Measurements from ENCODE around the gene MYH7B.

MYH7B gene

GRCh38 chr20:34993941-34994508 is 38.4 kb downstream of the MYH7B start:
- H3K4me1 ChIP-seq (ENCODE audit: insufficient read depth, insufficient read length): peaks cover 17% of the 10 kb centered on the region
- no peak overlapping the region for H3K9ac ChIP-seq (ENCODE audit: insufficient read length, low read depth)
- no peak for DNase-seq (ENCODE audit: low read depth, low spot score)
- H3K9me3 ChIP-seq (ENCODE audit: insufficient read depth, low read length): no peaks in the 10 kb centered on the region
- TF ChIP-seq SUZ12 (IDR thresholded peaks at IDR 0.05; ENCODE audit: extremely low read depth, insufficient read depth, insufficient read length) (no peak), YY1 (IDR thresholded peaks at IDR 0.05; ENCODE audit: insufficient read depth, insufficient read length) (no peak), ZNF274 (IDR thresholded peaks at IDR 0.05; ENCODE audit: low read depth, low read length) (no peak)
- no peaks in the 10 kb centered on the region for H3K27me3 ChIP-seq (ENCODE audit: insufficient read depth, insufficient read length)
- H3K4me3 ChIP-seq (ENCODE audit: insufficient read length, low read depth): no peak overlapping the region
- H3K36me3 ChIP-seq (ENCODE audit: insufficient read depth, insufficient read length, low read length): peaks cover 81% of the 10 kb centered on the region

- H3K4me1 ChIP-seq (ENCODE audit: insufficient read depth, insufficient read length): peaks cover 17% of the 10 kb centered on the region
- TF ChIP-seq YY1 (IDR thresholded peaks at IDR 0.05; ENCODE audit: insufficient read depth, insufficient read length) (no peak), ZNF274 (IDR thresholded peaks at IDR 0.05; ENCODE audit: low read depth, low read length) (no peak), SUZ12 (IDR thresholded peaks at IDR 0.05; ENCODE audit: extremely low read depth, insufficient read depth, insufficient read length) (no peak)
- H3K27me3 ChIP-seq (ENCODE audit: insufficient read depth, insufficient read length): no peaks in the 10 kb centered on the region
- no peak for DNase-seq (ENCODE audit: low read depth, low spot score)
- no peak overlapping the region for H3K9ac ChIP-seq (ENCODE audit: insufficient read length, low read depth)
- H3K4me3 ChIP-seq (ENCODE audit: insufficient read length, low read depth): no peak overlapping the region
- no peaks in the 10 kb centered on the region for H3K9me3 ChIP-seq (ENCODE audit: insufficient read depth, low read length)
- peaks cover 81% of the 10 kb centered on the region for H3K36me3 ChIP-seq (ENCODE audit: insufficient read depth, insufficient read length, low read length)
These were observed 39.0 kb downstream of the MYH7B start for GRCh38 chr20:34994509-34995131.

- Histone ChIP-seq H3K9ac (ENCODE audit: insufficient read length, low read depth) (no peak overlapping the region), H3K36me3 (ENCODE audit: insufficient read depth, insufficient read length, low read length) (peaks cover 83% of the 10 kb centered on the region), H3K4me3 (ENCODE audit: insufficient read length, low read depth) (no peak overlapping the region), H3K4me1 (ENCODE audit: insufficient read depth, insufficient read length) (peaks cover 17% of the 10 kb centered on the region), H3K9me3 (ENCODE audit: insufficient read depth, low read length) (no peaks in the 10 kb centered on the region), H3K27me3 (ENCODE audit: insufficient read depth, insufficient read length) (no peaks in the 10 kb centered on the region)
- DNase-seq (ENCODE audit: low read depth, low spot score): no peak
- no peak for TF ChIP-seq SUZ12 (IDR thresholded peaks at IDR 0.05; ENCODE audit: extremely low read depth, insufficient read depth, insufficient read length)
- TF ChIP-seq ZNF274 (IDR thresholded peaks at IDR 0.05; ENCODE audit: low read depth, low read length): no peak
- no peak for TF ChIP-seq YY1 (IDR thresholded peaks at IDR 0.05; ENCODE audit: insufficient read depth, insufficient read length)
These were observed 39.5 kb downstream of the MYH7B start for GRCh38 chr20:34995192-34995591.

- TF ChIP-seq SUZ12 (IDR thresholded peaks at IDR 0.05; ENCODE audit: extremely low read depth, insufficient read depth, insufficient read length): no peak
- no peak for TF ChIP-seq ZNF274 (IDR thresholded peaks at IDR 0.05; ENCODE audit: low read depth, low read length)
- TF ChIP-seq YY1 (IDR thresholded peaks at IDR 0.05; ENCODE audit: insufficient read depth, insufficient read length): no peak
- DNase-seq (ENCODE audit: low read depth, low spot score): no peak
- no peaks in the 10 kb centered on the region for H3K27me3 ChIP-seq (ENCODE audit: insufficient read depth, insufficient read length)
- H3K9ac ChIP-seq (ENCODE audit: insufficient read length, low read depth): no peak overlapping the region
- H3K36me3 ChIP-seq (ENCODE audit: insufficient read depth, insufficient read length, low read length): peaks cover 86% of the 10 kb centered on the region
- H3K4me3 ChIP-seq (ENCODE audit: insufficient read length, low read depth): no peak overlapping the region
- no peaks in the 10 kb centered on the region for H3K9me3 ChIP-seq (ENCODE audit: insufficient read depth, low read length)
- H3K4me1 ChIP-seq (ENCODE audit: insufficient read depth, insufficient read length): peaks cover 14% of the 10 kb centered on the region
These were observed 40.0 kb downstream of the MYH7B start for GRCh38 chr20:34995696-34996095.

- no peak overlapping the region for H3K4me3 ChIP-seq (ENCODE audit: insufficient read length, low read depth)
- TF ChIP-seq SUZ12 (IDR thresholded peaks at IDR 0.05; ENCODE audit: extremely low read depth, insufficient read depth, insufficient read length) (no peak), ZNF274 (IDR thresholded peaks at IDR 0.05; ENCODE audit: low read depth, low read length) (no peak), YY1 (IDR thresholded peaks at IDR 0.05; ENCODE audit: insufficient read depth, insufficient read length) (no peak)
- no peak for DNase-seq (ENCODE audit: low read depth, low spot score)
- no peaks in the 10 kb centered on the region for H3K27me3 ChIP-seq (ENCODE audit: insufficient read depth, insufficient read length)
- no peaks in the 10 kb centered on the region for H3K9me3 ChIP-seq (ENCODE audit: insufficient read depth, low read length)
- peaks cover 14% of the 10 kb centered on the region for H3K4me1 ChIP-seq (ENCODE audit: insufficient read depth, insufficient read length)
- no peak overlapping the region for H3K9ac ChIP-seq (ENCODE audit: insufficient read length, low read depth)
- peaks cover 89% of the 10 kb centered on the region for H3K36me3 ChIP-seq (ENCODE audit: insufficient read depth, insufficient read length, low read length)
These were observed 40.8 kb downstream of the MYH7B start for GRCh38 chr20:34996243-34997028.

- TF ChIP-seq ZNF274 (IDR thresholded peaks at IDR 0.05; ENCODE audit: low read depth, low read length) (no peak), YY1 (IDR thresholded peaks at IDR 0.05; ENCODE audit: insufficient read depth, insufficient read length) (no peak), SUZ12 (IDR thresholded peaks at IDR 0.05; ENCODE audit: extremely low read depth, insufficient read depth, insufficient read length) (no peak)
- Histone ChIP-seq H3K4me3 (ENCODE audit: insufficient read length, low read depth) (no peak overlapping the region), H3K27me3 (ENCODE audit: insufficient read depth, insufficient read length) (no peaks in the 10 kb centered on the region), H3K9me3 (ENCODE audit: insufficient read depth, low read length) (no peaks in the 10 kb centered on the region), H3K4me1 (ENCODE audit: insufficient read depth, insufficient read length) (peaks cover 14% of the 10 kb centered on the region), H3K9ac (ENCODE audit: insufficient read length, low read depth) (no peak overlapping the region), H3K36me3 (ENCODE audit: insufficient read depth, insufficient read length, low read length) (peaks cover 93% of the 10 kb centered on the region)
- DNase-seq (ENCODE audit: low read depth, low spot score): no peak
These were observed 41.5 kb downstream of the MYH7B start for GRCh38 chr20:34997131-34997561.

GRCh38 chr20:34997774-34998173 is 42.1 kb downstream of the MYH7B start:
- DNase-seq (ENCODE audit: low read depth, low spot score): no peak
- Histone ChIP-seq H3K9ac (ENCODE audit: insufficient read length, low read depth) (no peak overlapping the region), H3K36me3 (ENCODE audit: insufficient read depth, insufficient read length, low read length) (peaks cover 98% of the 10 kb centered on the region), H3K27me3 (ENCODE audit: insufficient read depth, insufficient read length) (no peaks in the 10 kb centered on the region), H3K9me3 (ENCODE audit: insufficient read depth, low read length) (no peaks in the 10 kb centered on the region), H3K4me3 (ENCODE audit: insufficient read length, low read depth) (no peak overlapping the region), H3K4me1 (ENCODE audit: insufficient read depth, insufficient read length) (peaks cover 13% of the 10 kb centered on the region)
- TF ChIP-seq ZNF274 (IDR thresholded peaks at IDR 0.05; ENCODE audit: low read depth, low read length): no peak
- no peak for TF ChIP-seq YY1 (IDR thresholded peaks at IDR 0.05; ENCODE audit: insufficient read depth, insufficient read length)
- TF ChIP-seq SUZ12 (IDR thresholded peaks at IDR 0.05; ENCODE audit: extremely low read depth, insufficient read depth, insufficient read length): no peak
